Hepatocyte (in vitro differentiated cells): ENCODE data around the gene DAPP1. TPM values are rescaled to one million over a fixed set of nuclear protein-coding genes. Genes with fewer than 3 reads are reported as not detected.

Experiments
- DNase-seq: peaks from one replicate; pipeline ENCODE4 v3.0.0-alpha.2; 2016; ENCODE audit warnings: low spot score
- H2AFZ ChIP-seq: fragments of 200-600 bp; sonication (generic); 2 replicates; pipeline ENCODE4 v1.6.0; 2016; ENCODE audit warnings: antibody characterized with exemption, mild to moderate bottlenecking
- H3K27ac ChIP-seq: fragments of 200-600 bp; sonication (generic); 2 replicates; pipeline ENCODE4 v1.5.1; 2016; ENCODE audit warnings: mild to moderate bottlenecking
- H3K27me3 ChIP-seq: fragments of 200-600 bp; sonication (generic); 2 replicates; pipeline ENCODE4 v1.6.1; 2016
- H3K36me3 ChIP-seq: fragments of 200-600 bp; sonication (generic); replicated peaks from 2 replicates; pipeline ENCODE4 v1.5.1; 2016; ENCODE audit warnings: low read depth; ENCODE audit not compliant: insufficient read depth
- H3K4me1 ChIP-seq: fragments of 200-600 bp; sonication (generic); 2 replicates; pipeline ENCODE4 v1.5.1; 2016; ENCODE audit warnings: mild to moderate bottlenecking, moderate library complexity; ENCODE audit not compliant: insufficient read depth
- H3K4me2 ChIP-seq: fragments of 200-600 bp; sonication (generic); 2 replicates; pipeline ENCODE4 v1.6.0; 2016
- H3K4me3 ChIP-seq: fragments of 200-600 bp; sonication (generic); 2 replicates; pipeline ENCODE4 v1.5.1; 2016; ENCODE audit warnings: mild to moderate bottlenecking
- H3K79me2 ChIP-seq: fragments of 200-600 bp; sonication (generic); 2 replicates; pipeline ENCODE4 v1.6.0; 2017; ENCODE audit warnings: mild to moderate bottlenecking
- H3K9me2 ChIP-seq: fragments of 200-600 bp; sonication (generic); replicated peaks from 2 replicates; pipeline ENCODE4 v1.6.0; 2017; ENCODE audit warnings: mild to moderate bottlenecking; ENCODE audit not compliant: insufficient read depth
- H3K9me3 ChIP-seq: fragments of 200-600 bp; sonication (generic); 2 replicates; pipeline ENCODE4 v1.5.1; 2016; ENCODE audit warnings: low read depth, mild to moderate bottlenecking
- H4K20me1 ChIP-seq: fragments of 200-600 bp; sonication (generic); 2 replicates; pipeline ENCODE4 v1.6.0; 2016; ENCODE audit warnings: mild to moderate bottlenecking; ENCODE audit not compliant: insufficient read depth, poor library complexity, severe bottlenecking
- EZH2 ChIP-seq: fragments of 200-600 bp; sonication (generic); IDR thresholded peaks from 2 replicates; pipeline ENCODE4 v1.6.1; 2016; ENCODE audit warnings: antibody characterized with exemption, mild to moderate bottlenecking, borderline replicate concordance
- EZH2phosphoT487 ChIP-seq: fragments of 200-600 bp; sonication (generic); IDR thresholded peaks from one replicate; pipeline ENCODE4 v1.6.1; 2018; ENCODE audit warnings: antibody characterized with exemption, mild to moderate bottlenecking, low read depth, moderate library complexity; ENCODE audit not compliant: unreplicated experiment, severe bottlenecking
- WGBS: methylation state at CpG from one replicate; pipeline ENCODE4 v1.1.6; 2016; ENCODE audit warnings: low lambda C conversion rate; ENCODE audit errors: missing lambda C conversion rate; 5-methylcytosine and 5-hydroxymethylcytosine counted together
- polyA plus RNA-seq: library from polyadenylated mRNA; unstranded; fragments of >200 nt; fragmentation: Nextera tagmentation; extraction: Ambion mirVana; gene quantifications from 2 replicates; pipeline ENCODE4 v1.2.1, GENCODE V29; 2016
- total RNA-seq: library from RNA; depleted of rRNA; stranded (reverse); fragments of >200 nt; gene quantifications from 2 replicates; pipeline ENCODE4 v1.2.3, GENCODE V29; 2014
- TF ChIP-seq, protein P1 (sequence below): fragments of 200-600 bp; sonication (generic); IDR thresholded peaks from 2 replicates; pipeline ENCODE4 v1.5.1; 2016; ENCODE audit warnings: antibody characterized with exemption, mild to moderate bottlenecking; ENCODE audit not compliant: poor library complexity

Gene DAPP1
- total and polyA plus RNA-seq, 2 experiments from 2014 or later: 1.7 to 2.0 TPM

DNA sequence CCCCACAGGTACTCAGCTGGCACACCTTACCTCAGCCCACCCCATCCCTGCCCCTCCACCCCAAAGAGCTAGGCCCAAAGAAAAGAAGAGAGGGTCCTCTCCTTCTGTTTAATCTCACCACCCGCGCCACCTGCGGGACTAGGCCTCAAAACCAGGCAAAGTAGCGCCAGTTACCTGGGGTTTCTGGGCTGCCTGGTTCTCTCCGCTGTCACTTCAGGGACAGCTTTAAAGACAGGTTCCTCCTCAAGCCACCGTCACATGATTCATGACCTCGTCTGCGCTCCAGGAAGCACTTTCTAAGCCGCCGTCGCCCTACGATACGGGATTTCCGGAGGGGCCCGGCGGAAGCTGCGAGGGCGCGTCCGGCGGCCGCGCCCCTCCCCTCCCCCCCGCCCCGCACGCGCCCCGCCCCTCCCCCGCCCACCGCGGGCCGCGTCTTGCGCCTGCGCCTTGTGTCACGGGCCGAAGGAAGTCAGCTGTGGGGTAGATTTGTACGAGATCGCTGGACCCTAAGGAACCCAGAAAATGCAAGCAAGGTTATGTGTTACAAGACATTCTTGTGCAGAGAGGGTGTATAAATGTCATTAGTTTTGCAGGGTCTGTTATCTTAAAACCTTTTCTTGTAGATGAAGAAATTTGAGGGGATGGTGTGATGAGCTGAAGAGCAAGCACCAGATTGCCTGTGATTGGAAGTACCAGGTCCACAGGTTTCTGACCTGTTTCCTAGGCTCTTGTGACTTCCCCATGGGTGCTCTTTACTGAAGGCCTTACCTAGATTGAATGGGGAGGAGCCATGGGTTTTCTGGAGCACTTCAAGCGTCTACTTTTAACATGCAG, 77.8 kb downstream of the DAPP1 start, which contains the start of gene LAMTOR3:
LAMTOR3 (minus strand) TSS at position 267 of the 837 bp plus-strand sequence. CDS start 464 bp downstream, outside the sequence.
- WGBS: 4% methylated on average over 26 of the region's 40 CpGs

DNA sequence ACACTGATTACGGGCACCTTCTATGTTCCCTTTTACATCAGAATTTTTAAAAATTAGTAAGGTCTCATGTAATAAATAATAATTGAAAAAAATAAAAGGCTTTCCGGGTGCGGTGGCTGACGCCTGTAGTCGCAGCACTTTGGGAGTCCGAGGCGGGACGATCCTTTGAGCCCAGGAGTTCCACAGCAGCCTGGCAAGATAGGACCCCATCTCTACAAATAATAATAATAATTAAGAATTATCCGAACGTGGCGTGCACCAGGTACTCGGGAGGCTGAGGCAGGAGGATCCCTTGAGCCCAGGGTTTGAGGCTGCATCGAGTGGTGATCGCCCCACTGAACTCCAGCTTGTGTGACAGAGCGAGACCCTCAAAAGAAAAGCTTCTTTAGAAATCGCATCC, 78.4 kb downstream of the DAPP1 start:
- no peak for DNase-seq
- H3K4me3 ChIP-seq: peak overlapping the region; percentile 14
- no peaks in the 10 kb centered on the region for H3K27me3 ChIP-seq
- H3K4me1 ChIP-seq: peaks cover 8% of the 10 kb centered on the region
- no peaks in the 10 kb centered on the region for H3K9me3 ChIP-seq
- H4K20me1 ChIP-seq: no peaks in the 10 kb centered on the region
- TF ChIP-seq EZH2phosphoT487 (no peak), EZH2 (no peak)
- TF ChIP-seq, protein P1, sequence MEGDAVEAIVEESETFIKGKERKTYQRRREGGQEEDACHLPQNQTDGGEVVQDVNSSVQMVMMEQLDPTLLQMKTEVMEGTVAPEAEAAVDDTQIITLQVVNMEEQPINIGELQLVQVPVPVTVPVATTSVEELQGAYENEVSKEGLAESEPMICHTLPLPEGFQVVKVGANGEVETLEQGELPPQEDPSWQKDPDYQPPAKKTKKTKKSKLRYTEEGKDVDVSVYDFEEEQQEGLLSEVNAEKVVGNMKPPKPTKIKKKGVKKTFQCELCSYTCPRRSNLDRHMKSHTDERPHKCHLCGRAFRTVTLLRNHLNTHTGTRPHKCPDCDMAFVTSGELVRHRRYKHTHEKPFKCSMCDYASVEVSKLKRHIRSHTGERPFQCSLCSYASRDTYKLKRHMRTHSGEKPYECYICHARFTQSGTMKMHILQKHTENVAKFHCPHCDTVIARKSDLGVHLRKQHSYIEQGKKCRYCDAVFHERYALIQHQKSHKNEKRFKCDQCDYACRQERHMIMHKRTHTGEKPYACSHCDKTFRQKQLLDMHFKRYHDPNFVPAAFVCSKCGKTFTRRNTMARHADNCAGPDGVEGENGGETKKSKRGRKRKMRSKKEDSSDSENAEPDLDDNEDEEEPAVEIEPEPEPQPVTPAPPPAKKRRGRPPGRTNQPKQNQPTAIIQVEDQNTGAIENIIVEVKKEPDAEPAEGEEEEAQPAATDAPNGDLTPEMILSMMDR: no peak
- H3K9me2 ChIP-seq: no peaks in the 10 kb centered on the region
- peak overlapping the region; percentile 67 for H2AFZ ChIP-seq
- H3K79me2 ChIP-seq: peaks cover 40% of the 10 kb centered on the region
- H3K4me2 ChIP-seq: peak overlapping the region; percentile 73
- peak overlapping the region; percentile 81 for H3K27ac ChIP-seq
- 96% methylated on average over 16 of the region's 16 CpGs for WGBS
- no peaks in the 10 kb centered on the region for H3K36me3 ChIP-seq

More for the DNA sequence above, 77.8 kb downstream of the DAPP1 start, which contains the start of gene LAMTOR3:
- Histone ChIP-seq H4K20me1 (no peaks in the 10 kb centered on the region), H3K4me1 (peaks cover 8% of the 10 kb centered on the region), H3K79me2 (peaks cover 46% of the 10 kb centered on the region), H3K4me3 (peak within 1 kb of the TSS; percentile 51), H3K27me3 (no peaks in the 10 kb centered on the region), H3K27ac (peak within 1 kb of the TSS; percentile 91), H3K4me2 (peak within 1 kb of the TSS; percentile 84), H2AFZ (peak within 1 kb of the TSS; percentile 67), H3K36me3 (no peaks in the 10 kb centered on the region), H3K9me2 (no peaks in the 10 kb centered on the region), H3K9me3 (no peaks in the 10 kb centered on the region)
- TF ChIP-seq EZH2 (no peak), EZH2phosphoT487 (no peak)
- TF ChIP-seq, protein P1: no peak
- peak; percentile 96 for DNase-seq

DNA sequence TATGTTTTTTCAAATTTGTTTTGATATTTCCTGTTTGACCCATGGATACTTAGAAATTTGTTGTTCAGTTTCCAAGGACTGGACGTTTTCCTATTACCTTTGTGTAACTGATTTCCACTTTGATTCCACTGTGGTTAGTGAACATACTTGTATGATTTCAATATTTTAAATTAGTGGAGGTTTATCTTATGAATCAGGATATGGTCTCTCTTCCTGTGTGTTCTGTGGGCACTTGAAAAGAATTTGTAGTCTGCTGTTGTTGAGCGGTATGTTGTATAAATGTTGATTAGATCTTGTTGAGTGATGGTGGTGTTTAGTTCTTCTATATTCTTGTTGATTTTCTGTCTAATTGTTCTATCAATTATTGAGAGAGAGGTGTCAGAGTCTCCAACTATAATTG, 98.8 kb downstream of the DAPP1 start:
- H4K20me1 ChIP-seq: no peaks in the 10 kb centered on the region
- no peak overlapping the region for H3K4me3 ChIP-seq
- 96% methylated on average over 2 of the region's 2 CpGs for WGBS
- no peak overlapping the region for H2AFZ ChIP-seq
- H3K9me3 ChIP-seq: no peaks in the 10 kb centered on the region
- TF ChIP-seq EZH2phosphoT487 (no peak), EZH2 (no peak)
- TF ChIP-seq, protein P1: no peak
- peaks cover 2% of the 10 kb centered on the region for H3K79me2 ChIP-seq
- no peaks in the 10 kb centered on the region for H3K9me2 ChIP-seq
- DNase-seq: no peak
- H3K4me1 ChIP-seq: no peaks in the 10 kb centered on the region
- H3K27ac ChIP-seq: no peak overlapping the region
- no peak overlapping the region for H3K4me2 ChIP-seq
- no peaks in the 10 kb centered on the region for H3K36me3 ChIP-seq
- no peaks in the 10 kb centered on the region for H3K27me3 ChIP-seq
